CD14-positive monocyte (primary cell): ENCODE results near the gene SPIRE2. TPM values are rescaled to one million over a fixed set of nuclear protein-coding genes. Genes with fewer than 3 reads are reported as not detected.

Source experiments
- DNase-seq, 3 donors: peaks; one replicate each; pipeline ENCODE4 v3.0.0-alpha.2; 2011 to 2022
- H2AFZ ChIP-seq: 2 replicates; pipeline ENCODE4 v1.6.0; 2012; ENCODE audit warnings: mild to moderate bottlenecking, low read depth, low read length, inconsistent platforms; ENCODE audit not compliant: insufficient read depth, poor library complexity, severe bottlenecking
- H3K27ac ChIP-seq, 2 donors: 1 replicate in 1 of 2; 2 replicates in 1 of 2; pipeline ENCODE4 v1.5.1; 2012 to 2013; ENCODE audit warnings: low read length in 2 of 2, control low read depth in 1 of 2, inconsistent platforms in 1 of 2, low read depth in 1 of 2, mild to moderate bottlenecking in 1 of 2
- H3K27me3 ChIP-seq, 2 donors: one replicate each; pipeline versions ENCODE4 v1.6.0 to v1.6.1; 2011 to 2013; ENCODE audit warnings: low read length in 2 of 2; ENCODE audit not compliant: control insufficient read depth in 2 of 2, insufficient read depth in 2 of 2
- H3K36me3 ChIP-seq, 2 donors: replicated peaks in 1 of 2; 1 replicate in 1 of 2; 2 replicates in 1 of 2; pipeline versions ENCODE4 v1.5.1 to v1.6.1; 2012 to 2013; ENCODE audit warnings: low read length in 2 of 2, control low read depth in 1 of 2, inconsistent platforms in 1 of 2, mild to moderate bottlenecking in 1 of 2; ENCODE audit not compliant: insufficient read depth in 2 of 2, control insufficient read depth in 1 of 2
- H3K4me1 ChIP-seq, 2 donors: 1 replicate in 1 of 2; 2 replicates in 1 of 2; pipeline versions ENCODE4 v1.5.1 to v1.6.1; 2012 to 2013; ENCODE audit warnings: low read length in 2 of 2, control low read depth in 1 of 2, inconsistent platforms in 1 of 2, mild to moderate bottlenecking in 1 of 2, moderate library complexity in 1 of 2; ENCODE audit not compliant: insufficient read depth in 2 of 2, control insufficient read depth in 1 of 2
- H3K4me2 ChIP-seq: replicated peaks from 2 replicates; pipeline ENCODE3; 2012; ENCODE audit warnings: low read length, moderate library complexity, mild to moderate bottlenecking; ENCODE audit not compliant: poor library complexity, severe bottlenecking; ENCODE audit errors: extremely low read depth
- H3K4me3 ChIP-seq, 3 experiments: fragments of 200-600 bp in 1 of 3; sonication (generic) in 1 of 3; replicated peaks in 1 of 3; 1 replicate in 2 of 3; 2 replicates in 1 of 3; pipeline ENCODE4 v1.5.1; 2011 to 2013; ENCODE audit warnings: low read length in 3 of 3, mild to moderate bottlenecking in 3 of 3, control low read depth in 2 of 3, low read depth in 2 of 3, inconsistent platforms in 1 of 3, moderate library complexity in 1 of 3
- H3K79me2 ChIP-seq: 2 replicates; pipeline ENCODE4 v1.6.0; 2012; ENCODE audit warnings: mild to moderate bottlenecking, control low read depth, inconsistent platforms, low read length, moderate library complexity; ENCODE audit not compliant: insufficient read depth
- H3K9ac ChIP-seq: 2 replicates; pipeline ENCODE4 v1.6.0; 2017; ENCODE audit warnings: low read length, mild to moderate bottlenecking; ENCODE audit not compliant: insufficient read depth, poor library complexity, severe bottlenecking
- H3K9me3 ChIP-seq, 2 donors: replicated peaks in 1 of 2; 1 replicate in 1 of 2; 2 replicates in 1 of 2; pipeline versions ENCODE4 v1.5.1 to v1.6.1; 2012 to 2013; ENCODE audit warnings: low read length in 2 of 2, control low read depth in 1 of 2; ENCODE audit not compliant: control insufficient read depth in 1 of 2, insufficient read depth in 1 of 2
- H4K20me1 ChIP-seq: 2 replicates; pipeline ENCODE4 v1.6.0; 2012; ENCODE audit warnings: mild to moderate bottlenecking, low read length, control low read depth, moderate library complexity; ENCODE audit not compliant: insufficient read depth
- H3K27ac Mint-ChIP-seq, 7 donors: one replicate each; pipeline ENCODE4 v1.8.0; 2020; ENCODE audit warnings: mild to moderate bottlenecking in 7 of 7, mixed read lengths in 7 of 7, moderate library complexity in 6 of 7, inconsistent platforms in 2 of 7
- H3K27me3 Mint-ChIP-seq, 3 donors: one replicate each; pipeline ENCODE4 v1.8.0; 2021 to 2022; ENCODE audit warnings: low read depth in 3 of 3, mild to moderate bottlenecking in 3 of 3, mixed read lengths in 3 of 3, moderate library complexity in 3 of 3, inconsistent platforms in 1 of 3
- H3K36me3 Mint-ChIP-seq, 2 donors: one replicate each; pipeline ENCODE4 v1.8.0; 2020; ENCODE audit warnings: mixed read lengths in 2 of 2, inconsistent platforms in 1 of 2, mild to moderate bottlenecking in 1 of 2
- H3K4me1 Mint-ChIP-seq: one replicate; pipeline ENCODE4 v1.8.0; 2020; ENCODE audit warnings: mild to moderate bottlenecking, mixed read lengths
- H3K4me3 Mint-ChIP-seq, 2 donors: one replicate each; pipeline ENCODE4 v1.8.0; 2020; ENCODE audit warnings: mild to moderate bottlenecking in 2 of 2, mixed read lengths in 2 of 2, moderate library complexity in 1 of 2
- H3K9me3 Mint-ChIP-seq, 7 donors: one replicate each; pipeline ENCODE4 v1.8.0; 2020 to 2022; ENCODE audit warnings: mixed read lengths in 7 of 7, mild to moderate bottlenecking in 6 of 7, moderate library complexity in 6 of 7, inconsistent platforms in 2 of 7
- CTCF ChIP-seq: fragments of 200-600 bp; IDR thresholded peaks from one replicate; pipeline ENCODE4 v1.8.0; 2022; ENCODE audit warnings: antibody characterized with exemption, mild to moderate bottlenecking
- WGBS: methylation state at CpG from one replicate; pipeline ENCODE4 v1.1.5; 2013; ENCODE audit warnings: missing lambda C conversion rate; ENCODE audit not compliant: insufficient coverage; 5-methylcytosine and 5-hydroxymethylcytosine counted together
- intact Hi-C, 2 donors: fragments of 100-400 bp; cut with micrococcal nuclease; formaldehyde crosslinking; loops; one replicate each; pipeline versions ENCODE4 v1.15.0 to v1.15.1; 2023
- polyA plus RNA-seq, 3 donors: library from polyadenylated mRNA; depleted of rRNA in 1 of 3; unstranded in 2 of 3; stranded (reverse) in 1 of 3; fragments of 300-500 nt in 2 of 3; fragments of >200 nt in 1 of 3; fragmentation: Illumina TruSeq in 2 of 3; gene quantifications; 1 replicate in 2 of 3; 2 replicates in 1 of 3; pipeline ENCODE4 v1.2.3, GENCODE V29; 2012 to 2021

SPIRE2 gene
- polyA plus RNA-seq, 3 donors: 0.09 to 1.2 TPM; not detected in 1

- no peak overlapping the region for H2AFZ ChIP-seq
- Mint-ChIP-seq H3K27ac (no peak overlapping the region), H3K36me3 (peaks cover 50 to 80% of the 10 kb centered on the region in 2 donors), H3K4me1 (no peaks in the 10 kb centered on the region), H3K27me3 (peaks cover 0 to 1% (median 0%) of the 10 kb centered on the region in 3 donors), H3K9me3 (no peaks in the 10 kb centered on the region), H3K4me3 (no peak overlapping the region)
- 99% methylated on average over 8 of the region's 18 CpGs for WGBS
- H3K27ac ChIP-seq: no peak overlapping the region
- DNase-seq: no peak
- no peak overlapping the region for H3K4me3 ChIP-seq
- TF ChIP-seq CTCF: no peak
- H3K27me3 ChIP-seq: no peaks in the 10 kb centered on the region
- peaks cover 62 to 94% of the 10 kb centered on the region in 2 donors for H3K36me3 ChIP-seq
- H3K4me2 ChIP-seq: no peak overlapping the region
- no peaks in the 10 kb centered on the region for H3K4me1 ChIP-seq
- H4K20me1 ChIP-seq: peaks cover 97% of the 10 kb centered on the region
- H3K9me3 ChIP-seq: no peaks in the 10 kb centered on the region
- H3K9ac ChIP-seq: no peak overlapping the region
- H3K79me2 ChIP-seq: peaks cover 84% of the 10 kb centered on the region
- intact Hi-C loops: no loop called here
These were observed 52.4 kb downstream of the SPIRE2 start for GRCh38 chr16:89880477-89881367.

- Mint-ChIP-seq H3K9me3 (no peaks in the 10 kb centered on the region), H3K27me3 (peaks cover 0 to 1% (median 0%) of the 10 kb centered on the region in 3 donors), H3K4me3 (no peak overlapping the region), H3K27ac (no peak overlapping the region), H3K36me3 (peaks cover 53 to 81% of the 10 kb centered on the region in 2 donors), H3K4me1 (no peaks in the 10 kb centered on the region)
- Histone ChIP-seq H3K27ac (no peak overlapping the region), H3K79me2 (peaks cover 78% of the 10 kb centered on the region), H3K27me3 (no peaks in the 10 kb centered on the region), H3K9me3 (no peaks in the 10 kb centered on the region), H3K4me1 (no peaks in the 10 kb centered on the region), H3K9ac (no peak overlapping the region), H3K36me3 (peaks cover 63 to 94% of the 10 kb centered on the region in 2 donors), H4K20me1 (peaks cover 91% of the 10 kb centered on the region), H3K4me3 (no peak overlapping the region), H2AFZ (no peak overlapping the region), H3K4me2 (no peak overlapping the region)
- intact Hi-C loops: no loop called here
- WGBS: 97% methylated on average over 5 of the region's 6 CpGs
- no peak for DNase-seq
- no peak for TF ChIP-seq CTCF
These were observed 53.1 kb downstream of the SPIRE2 start for GRCh38 chr16:89881368-89881730.
